Dermis lymphatic vessel endothelial cell (primary cell): ENCODE measurements around the gene PID1. TPM values are rescaled to one million over a fixed set of nuclear protein-coding genes. Genes with fewer than 3 reads are reported as not detected.

Source experiments
- total RNA-seq: library from RNA; depleted of rRNA; stranded (reverse); fragments of >200 nt; gene quantifications from 2 replicates; pipeline ENCODE4 v1.2.1, GENCODE V29; 2014

The PID1 gene, protein sequence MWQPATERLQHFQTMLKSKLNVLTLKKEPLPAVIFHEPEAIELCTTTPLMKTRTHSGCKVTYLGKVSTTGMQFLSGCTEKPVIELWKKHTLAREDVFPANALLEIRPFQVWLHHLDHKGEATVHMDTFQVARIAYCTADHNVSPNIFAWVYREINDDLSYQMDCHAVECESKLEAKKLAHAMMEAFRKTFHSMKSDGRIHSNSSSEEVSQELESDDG
- 0.11 and 0.17 TPM in 2 replicates for total RNA-seq

DNA sequence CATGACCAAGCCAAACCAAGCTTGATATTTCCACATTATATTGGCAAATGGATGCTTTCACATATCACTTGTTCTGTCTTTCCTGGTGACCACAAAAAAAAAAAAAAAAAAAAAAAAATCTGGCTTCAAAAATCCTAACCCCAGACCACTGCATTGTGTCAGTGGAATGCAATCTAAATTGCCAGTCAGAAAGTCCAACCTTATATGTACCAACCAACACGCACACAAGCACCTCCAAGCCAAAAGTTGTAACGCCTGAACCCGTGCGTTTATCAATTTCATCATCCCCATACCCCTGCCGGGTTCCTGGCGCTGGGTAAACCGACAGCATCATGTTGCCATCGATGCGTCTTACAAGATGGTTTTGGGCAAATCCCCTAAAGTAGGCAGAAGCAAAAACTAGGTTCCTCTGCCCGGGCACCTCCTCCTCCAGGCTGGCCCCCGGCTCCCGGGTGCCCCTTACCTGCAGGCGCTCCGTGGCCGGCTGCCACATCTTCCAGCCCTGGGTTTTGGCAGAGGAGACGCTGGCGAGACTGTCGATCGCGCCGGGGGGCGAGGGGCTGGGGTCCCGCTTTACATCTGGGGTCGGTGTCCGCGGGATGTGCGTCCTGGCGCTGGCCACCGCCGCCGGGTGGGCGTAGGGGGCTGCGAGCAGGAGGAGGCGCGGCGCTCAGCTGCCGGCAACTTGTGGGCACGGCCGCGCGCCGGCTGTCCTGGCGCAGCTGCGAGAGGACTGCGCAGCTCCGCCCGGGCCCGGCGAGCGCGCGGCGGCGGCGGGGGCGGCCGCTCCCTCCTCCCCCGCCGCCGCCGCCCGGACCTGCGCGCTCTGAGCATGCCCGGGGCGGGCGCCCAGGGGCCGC lies at the start of gene PID1:
TSS of gene PID1 (minus strand) at position 737 of the 860 bp plus-strand sequence. CDS start at position 493, 244 bp downstream.

